Esophagus muscularis mucosa (tissue), 4 donors: Measurements from ENCODE around the gene TBATA. TPM values are rescaled to one million over a fixed set of nuclear protein-coding genes. Genes with fewer than 3 reads are reported as not detected.

Experiments used
- DNase-seq: peaks from one replicate; pipeline ENCODE4 v3.0.0-alpha.2; 2017; ENCODE audit errors: extremely low spot score
- H3K27ac ChIP-seq, 4 donors: fragments of 200-600 bp; sonication (generic); replicated peaks in 1 of 4; 1 replicate in 3 of 4; 2 replicates in 1 of 4; pipeline ENCODE4 v1.5.1; 2016 to 2019; ENCODE audit warnings: mild to moderate bottlenecking in 1 of 4
- H3K27me3 ChIP-seq, 4 donors: fragments of 200-600 bp; sonication (generic); one replicate each; pipeline versions ENCODE4 v1.5.1 to v1.6.0; 2016 to 2019
- H3K36me3 ChIP-seq, 4 donors: fragments of 200-600 bp; sonication (generic); one replicate each; pipeline ENCODE4 v1.5.1; 2016 to 2019
- H3K4me1 ChIP-seq, 4 donors: fragments of 200-600 bp; sonication (generic); one replicate each; pipeline ENCODE4 v1.5.1; 2016 to 2019
- H3K4me3 ChIP-seq, 4 donors: fragments of 200-600 bp; sonication (generic); 1 replicate in 2 of 4; 2 replicates in 2 of 4; pipeline ENCODE4 v1.5.1; 2016 to 2019; ENCODE audit warnings: mild to moderate bottlenecking in 4 of 4, moderate library complexity in 1 of 4
- H3K9me3 ChIP-seq, 4 donors: fragments of 200-600 bp; sonication (generic); 1 replicate in 3 of 4; 2 replicates in 1 of 4; pipeline ENCODE4 v1.5.1; 2016 to 2019
- EP300 ChIP-seq: sonication (generic); formaldehyde crosslinking; IDR thresholded peaks from one replicate; pipeline ENCODE4 v1.6.1; 2017; ENCODE audit warnings: antibody characterized with exemption
- POLR2A ChIP-seq: fragments of 450-650 bp; IDR thresholded peaks from one replicate; pipeline ENCODE4 v1.6.1; 2017; ENCODE audit warnings: antibody characterized with exemption, moderate library complexity, mild to moderate bottlenecking, low read depth
- POLR2AphosphoS5 ChIP-seq, 2 donors: sonication (generic); formaldehyde crosslinking; IDR thresholded peaks; one replicate each; pipeline ENCODE4 v1.6.1; 2017; ENCODE audit warnings: antibody characterized with exemption in 2 of 2
- WGBS: methylation state at CpG from one replicate; pipeline ENCODE4 v1.1.5; 2018; 5-methylcytosine and 5-hydroxymethylcytosine counted together
- intact Hi-C: fragments of 100-400 bp; cut with DNase I; formaldehyde crosslinking; loops from one replicate; pipeline ENCODE4 v1.15.1; 2023
- total RNA-seq, 4 donors: library from RNA; depleted of rRNA; stranded (reverse); fragments of >200 nt; gene quantifications; one replicate each; pipeline versions ENCODE4 v1.1.0 to v1.2.1, GENCODE V29; 2016
- TF ChIP-seq, protein P1 (sequence below), 3 experiments: fragments of 200-600 bp in 2 of 3; fragments of 450-650 bp in 1 of 3; sonication (generic) in 2 of 3; IDR thresholded peaks; one replicate each; pipeline ENCODE4 v1.5.1; 2017 to 2019; ENCODE audit warnings: antibody characterized with exemption in 3 of 3, mild to moderate bottlenecking in 2 of 3, moderate library complexity in 1 of 3

Gene TBATA
- total RNA-seq, 4 donors from 2014 or later = not detected

DNA sequence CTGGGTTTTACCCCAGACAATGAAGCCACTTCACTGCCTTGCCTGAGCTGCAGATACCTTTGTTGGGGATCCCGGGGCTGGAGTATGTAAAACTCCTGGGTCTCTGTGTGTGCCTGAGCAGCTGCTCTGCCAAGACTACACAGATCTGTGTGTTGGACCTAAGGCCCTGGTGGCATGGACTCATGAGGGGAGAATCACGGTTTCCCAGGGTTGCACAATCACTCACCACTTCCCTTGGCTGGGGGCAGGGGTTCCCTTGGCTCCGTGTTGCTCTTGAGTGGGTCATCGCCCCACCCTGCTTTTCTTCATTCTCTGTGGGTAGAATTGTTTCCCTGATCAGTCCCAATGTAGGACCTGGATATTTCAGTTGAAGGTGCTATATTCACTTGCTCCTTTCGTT, 13.9 kb upstream of the TBATA start:
- no peak for DNase-seq
- 91% methylated on average over 4 of the region's 5 CpGs for WGBS
- peaks cover 0 to 8% (median 0%) of the 10 kb centered on the region in 4 donors for H3K27me3 ChIP-seq
- peaks cover 0 to 5% (median 3%) of the 10 kb centered on the region in 4 donors for H3K4me1 ChIP-seq
- intact Hi-C loops = no loop called here
- no peaks in the 10 kb centered on the region for H3K9me3 ChIP-seq
- H3K4me3 ChIP-seq = no peak overlapping the region
- H3K27ac ChIP-seq = no peak overlapping the region
- H3K36me3 ChIP-seq = no peaks in the 10 kb centered on the region
- TF ChIP-seq EP300 (no peak), POLR2AphosphoS5 (IDR thresholded peaks at IDR 0.05) (no peak), POLR2A (no peak)
- TF ChIP-seq, protein P1, sequence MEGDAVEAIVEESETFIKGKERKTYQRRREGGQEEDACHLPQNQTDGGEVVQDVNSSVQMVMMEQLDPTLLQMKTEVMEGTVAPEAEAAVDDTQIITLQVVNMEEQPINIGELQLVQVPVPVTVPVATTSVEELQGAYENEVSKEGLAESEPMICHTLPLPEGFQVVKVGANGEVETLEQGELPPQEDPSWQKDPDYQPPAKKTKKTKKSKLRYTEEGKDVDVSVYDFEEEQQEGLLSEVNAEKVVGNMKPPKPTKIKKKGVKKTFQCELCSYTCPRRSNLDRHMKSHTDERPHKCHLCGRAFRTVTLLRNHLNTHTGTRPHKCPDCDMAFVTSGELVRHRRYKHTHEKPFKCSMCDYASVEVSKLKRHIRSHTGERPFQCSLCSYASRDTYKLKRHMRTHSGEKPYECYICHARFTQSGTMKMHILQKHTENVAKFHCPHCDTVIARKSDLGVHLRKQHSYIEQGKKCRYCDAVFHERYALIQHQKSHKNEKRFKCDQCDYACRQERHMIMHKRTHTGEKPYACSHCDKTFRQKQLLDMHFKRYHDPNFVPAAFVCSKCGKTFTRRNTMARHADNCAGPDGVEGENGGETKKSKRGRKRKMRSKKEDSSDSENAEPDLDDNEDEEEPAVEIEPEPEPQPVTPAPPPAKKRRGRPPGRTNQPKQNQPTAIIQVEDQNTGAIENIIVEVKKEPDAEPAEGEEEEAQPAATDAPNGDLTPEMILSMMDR (IDR thresholded peaks at IDR 0.05) = no peak

DNA sequence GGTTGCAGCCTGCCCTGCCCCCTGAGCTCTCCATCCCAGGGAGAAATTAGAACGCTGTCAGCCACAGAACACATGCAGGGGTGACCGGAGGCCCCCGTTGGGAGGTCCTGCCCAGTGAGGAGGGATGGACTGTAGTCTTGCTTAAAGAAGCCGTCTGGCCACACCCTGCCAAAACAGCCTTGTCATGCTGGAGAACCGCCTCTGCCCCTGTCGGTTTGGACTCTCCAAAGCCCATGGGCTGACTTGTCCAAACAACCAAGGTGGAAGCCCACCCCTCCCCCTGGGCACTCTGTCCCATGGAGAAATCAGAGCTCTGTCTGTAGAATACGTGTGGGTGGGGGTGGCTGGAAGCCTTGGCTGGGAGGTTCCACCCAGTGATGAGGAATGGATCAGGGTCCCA, 12.7 kb upstream of the TBATA start:
- 100% methylated on average over 1 of the region's 7 CpGs for WGBS
- Histone ChIP-seq H3K27ac (no peak overlapping the region), H3K9me3 (no peaks in the 10 kb centered on the region), H3K4me1 (no peaks in the 10 kb centered on the region), H3K27me3 (peaks cover 0 to 8% (median 0%) of the 10 kb centered on the region in 4 donors), H3K36me3 (no peaks in the 10 kb centered on the region), H3K4me3 (no peak overlapping the region)
- DNase-seq = no peak
- intact Hi-C loops = no loop called here
- TF ChIP-seq, protein P1 (IDR thresholded peaks at IDR 0.05) = no peak
- TF ChIP-seq POLR2A (no peak), POLR2AphosphoS5 (IDR thresholded peaks at IDR 0.05) (no peak), EP300 (no peak)

DNA sequence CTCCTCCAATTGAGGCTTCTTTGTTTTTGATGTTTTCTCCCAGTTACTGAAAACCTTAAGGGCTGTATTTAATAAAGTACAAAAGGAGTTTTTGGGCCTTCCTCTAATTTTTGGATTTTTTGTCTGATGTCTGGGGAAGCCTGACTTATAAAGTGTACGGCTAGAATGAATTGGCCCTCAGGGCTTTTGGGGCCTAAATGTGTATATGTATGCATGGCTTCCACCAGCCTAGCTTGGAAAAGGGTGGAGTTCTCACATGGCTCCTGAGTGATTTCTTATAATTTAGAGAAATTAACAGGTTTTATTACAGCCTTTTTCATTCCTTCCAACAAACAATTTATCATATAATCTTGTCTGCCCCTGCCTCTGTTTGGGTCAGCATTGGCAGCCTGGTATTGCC, 10.4 kb upstream of the TBATA start:
- peaks cover 0 to 8% (median 0%) of the 10 kb centered on the region in 4 donors for H3K27me3 ChIP-seq
- 91% methylated on average over 1 of the region's 1 CpG for WGBS
- no peak overlapping the region for H3K27ac ChIP-seq
- no peaks in the 10 kb centered on the region for H3K36me3 ChIP-seq
- no peak for DNase-seq
- no peaks in the 10 kb centered on the region for H3K9me3 ChIP-seq
- TF ChIP-seq EP300 (no peak), POLR2AphosphoS5 (IDR thresholded peaks at IDR 0.05) (no peak), POLR2A (no peak)
- TF ChIP-seq, protein P1 (IDR thresholded peaks at IDR 0.05) = no peak
- H3K4me1 ChIP-seq = no peaks in the 10 kb centered on the region
- intact Hi-C loops = no loop called here
- no peak overlapping the region for H3K4me3 ChIP-seq

DNA sequence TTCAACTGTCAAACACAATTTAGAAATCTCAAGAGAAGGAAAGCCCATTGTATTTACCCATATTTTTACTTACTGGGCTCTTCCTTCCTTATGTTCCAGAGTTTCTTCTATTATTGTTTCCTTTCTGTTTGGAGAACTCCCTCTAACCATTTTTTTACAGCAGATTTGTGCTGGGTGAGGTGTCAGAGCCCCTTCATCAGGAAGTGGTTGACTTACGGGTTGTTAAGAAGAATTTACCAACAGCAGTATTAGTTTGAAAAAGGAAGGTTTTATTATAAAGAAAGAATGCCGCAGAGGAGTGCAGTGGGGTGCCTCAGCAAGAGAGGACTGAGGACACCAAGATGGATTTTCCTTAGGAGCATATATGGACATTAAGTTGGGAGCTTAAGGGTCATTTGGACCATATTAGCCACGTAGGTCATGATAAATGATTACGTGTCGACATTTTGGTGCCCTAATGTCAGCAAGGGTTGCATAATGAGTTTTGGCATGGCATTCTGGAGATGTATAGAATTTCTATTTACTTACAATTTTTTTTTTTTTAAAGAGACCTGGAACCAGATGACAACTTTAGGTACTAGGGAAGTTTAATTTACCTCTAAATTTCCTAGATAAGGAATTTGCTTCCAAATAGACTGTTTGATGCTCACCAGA, 6.3 kb upstream of the TBATA start:
- 72% methylated on average over 5 of the region's 5 CpGs for WGBS
- intact Hi-C loops = no loop called here
- no peaks in the 10 kb centered on the region for H3K36me3 ChIP-seq
- no peak overlapping the region for H3K27ac ChIP-seq
- no peak overlapping the region for H3K4me3 ChIP-seq
- no peaks in the 10 kb centered on the region for H3K27me3 ChIP-seq
- no peak for DNase-seq
- H3K9me3 ChIP-seq = no peaks in the 10 kb centered on the region
- no peaks in the 10 kb centered on the region for H3K4me1 ChIP-seq
- TF ChIP-seq POLR2A (no peak), EP300 (no peak)
- TF ChIP-seq, protein P1 (IDR thresholded peaks at IDR 0.05) = no peak

DNA sequence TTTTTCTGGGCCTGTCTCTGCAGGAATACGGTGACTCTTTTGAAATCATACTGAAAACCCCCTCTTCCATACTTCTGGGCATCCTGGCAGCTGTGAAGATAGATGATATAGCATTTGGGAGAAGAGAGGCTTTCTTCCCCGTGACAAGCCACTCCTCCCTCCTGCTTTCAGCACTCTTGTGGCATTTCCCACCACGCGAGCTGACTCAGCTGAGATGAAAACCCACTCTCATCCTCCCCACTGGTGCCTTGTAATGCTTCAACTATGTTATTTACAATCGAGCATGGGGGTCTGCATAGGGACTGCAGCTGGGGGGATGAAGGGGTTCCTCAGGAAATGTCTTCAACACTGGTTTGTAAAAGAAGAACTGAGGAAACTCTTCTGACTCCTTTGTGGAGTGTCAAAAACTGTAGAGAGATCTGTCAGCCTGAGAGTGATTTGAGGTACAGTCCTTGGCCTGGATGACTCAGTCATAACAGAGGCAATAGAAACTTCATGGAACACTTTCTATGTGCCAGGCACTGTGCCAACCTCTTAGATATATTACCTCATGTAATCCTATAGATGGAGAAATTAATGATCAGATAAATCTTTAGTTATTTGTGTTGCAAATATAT, 1.7 kb upstream of the TBATA start:
- Histone ChIP-seq H3K27ac (no peak overlapping the region), H3K4me3 (no peak overlapping the region), H3K4me1 (no peaks in the 10 kb centered on the region), H3K27me3 (no peaks in the 10 kb centered on the region), H3K36me3 (no peaks in the 10 kb centered on the region), H3K9me3 (no peaks in the 10 kb centered on the region)
- DNase-seq = no peak
- intact Hi-C loops = no loop called here
- 63% methylated on average over 5 of the region's 5 CpGs for WGBS
- TF ChIP-seq POLR2A (no peak), EP300 (no peak), POLR2AphosphoS5 (IDR thresholded peaks at IDR 0.05) (no peak)
- TF ChIP-seq, protein P1 (IDR thresholded peaks at IDR 0.05) = no peak
